Cardiac muscle cell (in vitro differentiated cells and primary cell): ENCODE results near the gene MAMDC2. TPM values are rescaled to one million over a fixed set of nuclear protein-coding genes. Genes with fewer than 3 reads are reported as not detected.

Experiments used
- DNase-seq, 2 donors: peaks; one replicate each; pipeline versions ENCODE4 v3.0.0 to v3.0.0-alpha.2; 2010 to 2017; ENCODE audit warnings: low read depth in 1 of 2, low spot score in 1 of 2
- H3K27ac ChIP-seq: fragments of 200-600 bp; sonication (generic); 2 replicates; pipeline ENCODE4 v1.5.1; 2016
- H3K27me3 ChIP-seq: fragments of 200-600 bp; sonication (generic); 2 replicates; pipeline ENCODE4 v1.6.0; 2016; ENCODE audit warnings: control low read depth
- H3K36me3 ChIP-seq: fragments of 200-600 bp; sonication (generic); 2 replicates; pipeline ENCODE4 v1.5.1; 2016; ENCODE audit warnings: control low read depth
- H3K4me1 ChIP-seq: fragments of 200-600 bp; sonication (generic); 2 replicates; pipeline ENCODE4 v1.8.1; 2017; ENCODE audit warnings: low read depth, mild to moderate bottlenecking, mixed run types
- H3K4me3 ChIP-seq: fragments of 200-600 bp; sonication (generic); 2 replicates; pipeline ENCODE4 v1.5.1; 2016; ENCODE audit warnings: mild to moderate bottlenecking
- H3K9me3 ChIP-seq: fragments of 200-600 bp; sonication (generic); 2 replicates; pipeline ENCODE4 v1.5.1; 2017; ENCODE audit warnings: low read depth, mild to moderate bottlenecking, control low read depth
- CTCF ChIP-seq: IDR thresholded peaks from 2 replicates; pipeline ENCODE4 v1.5.1; 2012; ENCODE audit warnings: low read depth, mild to moderate bottlenecking, low read length
- polyA plus RNA-seq: library from polyadenylated mRNA; unstranded; fragments of >200 nt; fragmentation: Nextera tagmentation; extraction: Ambion mirVana; gene quantifications from 2 replicates; pipeline ENCODE4 v1.2.1, GENCODE V29; 2016
- total RNA-seq: library from RNA; depleted of rRNA; stranded (reverse); fragments of >200 nt; gene quantifications from 2 replicates; pipeline ENCODE4 v1.2.3, GENCODE V29; 2016

The MAMDC2 gene
- total and polyA plus RNA-seq, 2 experiments from 2014 or later: 0.54 to 1.1 TPM

- no peak overlapping the region for H3K27ac ChIP-seq
- no peaks in the 10 kb centered on the region for H3K9me3 ChIP-seq
- H3K36me3 ChIP-seq: no peaks in the 10 kb centered on the region
- H3K27me3 ChIP-seq: no peaks in the 10 kb centered on the region
- H3K4me1 ChIP-seq: no peaks in the 10 kb centered on the region
- TF ChIP-seq CTCF: no peak
- H3K4me3 ChIP-seq: no peak overlapping the region
- no peak for DNase-seq
Measured at GRCh38 chr9:70250221-70250620, 206.6 kb downstream of the MAMDC2 start.

- DNase-seq: no peak
- H3K36me3 ChIP-seq: no peaks in the 10 kb centered on the region
- no peak overlapping the region for H3K27ac ChIP-seq
- no peak for TF ChIP-seq CTCF
- peaks cover 25% of the 10 kb centered on the region for H3K4me1 ChIP-seq
- H3K27me3 ChIP-seq: no peaks in the 10 kb centered on the region
- H3K9me3 ChIP-seq: no peaks in the 10 kb centered on the region
- H3K4me3 ChIP-seq: no peak overlapping the region
Measured at GRCh38 chr9:70255486-70255885, 211.8 kb downstream of the MAMDC2 start.

GRCh38 chr9:70256123-70256551 is 212.5 kb downstream of the MAMDC2 start:
- TF ChIP-seq CTCF: no peak
- H3K27me3 ChIP-seq: no peaks in the 10 kb centered on the region
- H3K36me3 ChIP-seq: no peaks in the 10 kb centered on the region
- no peak overlapping the region for H3K27ac ChIP-seq
- peaks cover 25% of the 10 kb centered on the region for H3K4me1 ChIP-seq
- H3K4me3 ChIP-seq: no peak overlapping the region
- no peaks in the 10 kb centered on the region for H3K9me3 ChIP-seq
- peak; percentile 2 to 70 for DNase-seq

- no peak for TF ChIP-seq CTCF
- Histone ChIP-seq H3K27me3 (no peaks in the 10 kb centered on the region), H3K4me3 (no peak overlapping the region), H3K36me3 (no peaks in the 10 kb centered on the region), H3K9me3 (no peaks in the 10 kb centered on the region), H3K27ac (peak overlapping the region; percentile 82), H3K4me1 (peaks cover 25% of the 10 kb centered on the region)
- no peak for DNase-seq
Measured at GRCh38 chr9:70257502-70257901, 213.9 kb downstream of the MAMDC2 start.

- Histone ChIP-seq H3K36me3 (no peaks in the 10 kb centered on the region), H3K4me3 (peak overlapping the region; percentile 62), H3K4me1 (peaks cover 25% of the 10 kb centered on the region), H3K9me3 (no peaks in the 10 kb centered on the region), H3K27ac (peak overlapping the region; percentile 82), H3K27me3 (no peaks in the 10 kb centered on the region)
- DNase-seq: peak; percentile 52 to 60
- TF ChIP-seq CTCF: no peak
Measured at GRCh38 chr9:70257991-70258691, 214.5 kb downstream of the MAMDC2 start.
